Endothelial cell of umbilical vein (primary cell): ENCODE data around the gene XXYLT1. TPM values are rescaled to one million over a fixed set of nuclear protein-coding genes. Genes with fewer than 3 reads are reported as not detected.

ENCODE experiments used
- BruUV-seq: library from RNA; stranded (reverse); fragments of 400-500 nt; replicated peaks from 2 replicates; lab custom pipeline; 2021; lab: Mats Ljungman, UMichigan
- CTCF ChIA-PET: fragments of 300-600, 350-600 bp; sonication (Branson Sonifier 250); formaldehyde crosslinking; loops from one replicate; lab custom pipeline; 2021; ENCODE audit warnings: antibody characterized with exemption, inconsistent platforms; lab: Charles Lee
- POLR2A ChIA-PET: fragments of 300-600, 350-600 bp; sonication (Branson Sonifier 250); formaldehyde crosslinking; loops from one replicate; lab custom pipeline; 2021; ENCODE audit warnings: antibody characterized with exemption, inconsistent platforms; lab: Charles Lee
- DNase-seq: peaks from one replicate; pipeline ENCODE4 v3.0.0-alpha.2; 2011; ENCODE audit warnings: low read depth, low spot score
- FAIRE-seq: peaks from 2 replicates; lab custom pipeline; 2011; peaks lifted over from hg19 to GRCh38; lab: Jason Lieb, UNC
- H2AFZ ChIP-seq: 2 replicates; pipeline ENCODE4 v1.6.0; 2012; ENCODE audit warnings: low read depth, low read length, control low read depth, inconsistent platforms
- H3K27ac ChIP-seq: 2 replicates; pipeline ENCODE4 v1.5.1; 2011; ENCODE audit warnings: low read depth, mild to moderate bottlenecking, control low read depth, low read length, moderate library complexity; ENCODE audit not compliant: insufficient read depth
- H3K27me3 ChIP-seq, 2 experiments: 2 replicates each; pipeline versions ENCODE4 v1.6.0 to v1.6.1; 2011; ENCODE audit warnings: low read length in 2 of 2, mixed read lengths in 1 of 2; ENCODE audit not compliant: control insufficient read depth in 2 of 2, insufficient read depth in 2 of 2
- H3K36me3 ChIP-seq, 2 experiments: 2 replicates in 1 of 2; 3 replicates in 1 of 2; pipeline ENCODE4 v1.5.1; 2011; ENCODE audit warnings: low read length in 2 of 2, mild to moderate bottlenecking in 1 of 2, moderate library complexity in 1 of 2; ENCODE audit not compliant: control insufficient read depth in 2 of 2, insufficient read depth in 2 of 2; ENCODE audit errors: extremely low read depth in 1 of 2
- H3K4me1 ChIP-seq: 3 replicates; pipeline ENCODE4 v1.5.1; 2011; ENCODE audit warnings: mild to moderate bottlenecking, low read length; ENCODE audit not compliant: control insufficient read depth, insufficient read depth; ENCODE audit errors: extremely low read depth
- H3K4me2 ChIP-seq: 2 replicates; pipeline ENCODE4 v1.6.1; 2011; ENCODE audit warnings: low read length, control low read depth, mixed read lengths; ENCODE audit not compliant: insufficient read depth
- H3K4me3 ChIP-seq, 3 experiments: fragments of 200-600 bp in 1 of 3; sonication (generic), shearing (Covaris generic) in 1 of 3; replicated peaks in 1 of 3; 2 replicates each; pipeline ENCODE4 v1.5.1; 2011 to 2016; ENCODE audit warnings: control low read depth in 3 of 3, low read length in 3 of 3, mild to moderate bottlenecking in 2 of 3, inconsistent platforms in 1 of 3, low read depth in 1 of 3, moderate library complexity in 1 of 3; ENCODE audit not compliant: insufficient read depth in 1 of 3
- H3K79me2 ChIP-seq: 2 replicates; pipeline ENCODE4 v1.6.0; 2012; ENCODE audit warnings: low read length, inconsistent platforms; ENCODE audit not compliant: control insufficient read depth, insufficient read depth
- H3K9ac ChIP-seq: replicated peaks from 2 replicates; pipeline ENCODE3; 2011; ENCODE audit warnings: low read length, control low read depth; ENCODE audit not compliant: insufficient read depth; ENCODE audit errors: extremely low read depth
- H3K9me1 ChIP-seq: replicated peaks from 3 replicates; pipeline ENCODE4 v1.6.0; 2011; ENCODE audit warnings: mild to moderate bottlenecking, low read length; ENCODE audit not compliant: control insufficient read depth, insufficient read depth; ENCODE audit errors: extremely low read depth
- H3K9me3 ChIP-seq: replicated peaks from 2 replicates; pipeline ENCODE4 v1.5.1; 2012; ENCODE audit warnings: low read length, inconsistent platforms; ENCODE audit not compliant: control insufficient read depth, insufficient read depth
- H4K20me1 ChIP-seq: replicated peaks from 2 replicates; pipeline ENCODE3; 2011; ENCODE audit warnings: mild to moderate bottlenecking, low read length; ENCODE audit not compliant: control insufficient read depth, insufficient read depth; ENCODE audit errors: extremely low read depth
- EZH2 ChIP-seq: IDR thresholded peaks from 2 replicates; pipeline ENCODE4 v1.6.1; 2012; ENCODE audit warnings: borderline replicate concordance, low read depth, mild to moderate bottlenecking, moderate library complexity, low read length, inconsistent platforms; ENCODE audit not compliant: severe bottlenecking
- FOS ChIP-seq: IDR thresholded peaks from 2 replicates; pipeline ENCODE4 v1.6.1; 2011; ENCODE audit warnings: mild to moderate bottlenecking, low read length, moderate library complexity, borderline replicate concordance; ENCODE audit not compliant: insufficient read depth
- GATA2 ChIP-seq: IDR thresholded peaks from 2 replicates; pipeline ENCODE4 v1.7.0; 2011; ENCODE audit warnings: low read depth, mild to moderate bottlenecking, moderate library complexity, mixed read lengths, low read length; ENCODE audit not compliant: insufficient read length, insufficient read depth
- JUN ChIP-seq: IDR thresholded peaks from 2 replicates; pipeline ENCODE4 v1.6.1; 2011; ENCODE audit warnings: borderline replicate concordance, low read depth; ENCODE audit not compliant: insufficient read length, insufficient read depth
- MYC ChIP-seq: IDR thresholded peaks from one replicate; pipeline ENCODE4 v1.6.1; 2011; ENCODE audit warnings: mild to moderate bottlenecking, low read depth, low read length
- POLR2A ChIP-seq: IDR thresholded peaks from 2 replicates; pipeline ENCODE4 v1.6.1; 2012; ENCODE audit warnings: low read depth, mild to moderate bottlenecking, control low read depth, low read length
- POLR2AphosphoS5 ChIP-seq: IDR thresholded peaks from 2 replicates; pipeline ENCODE4 v1.6.1; 2012; ENCODE audit warnings: low read depth, mild to moderate bottlenecking, control low read depth, low read length, moderate library complexity; ENCODE audit not compliant: insufficient read depth
- dilution Hi-C: fragments of 300-500 bp; cut with MboI; formaldehyde crosslinking; loops from one replicate; pipeline ENCODE4 v1.15.0; 2019; ENCODE audit warnings: low sequenced_read_pairs; ENCODE audit not compliant: extremely low pct_ligation_motif_present
- intact Hi-C: fragments of 100-400 bp; cut with micrococcal nuclease; formaldehyde crosslinking; loops from one replicate; pipeline ENCODE4 v1.10.0; 2022
- polyA plus RNA-seq, 4 experiments: library from polyadenylated mRNA; depleted of rRNA in 3 of 4; stranded (reverse) in 3 of 4; unstranded in 1 of 4; fragments of >200 nt; gene quantifications; 2 replicates each; pipeline versions ENCODE4 v1.2.1 to v1.2.3, GENCODE V29; 2011 to 2012; ENCODE audit warnings: missing spikeins in 1 of 4
- total RNA-seq: library from RNA; stranded (reverse); gene quantifications from 2 replicates; pipeline ENCODE4 v1.2.3, GENCODE V29; 2021
- TF ChIP-seq, protein P1 (sequence below): IDR thresholded peaks from 2 replicates; pipeline ENCODE4 v1.6.1; 2011; ENCODE audit not compliant: insufficient read depth, insufficient read length
- TF ChIP-seq, protein P2 (sequence below), 2 donors: IDR thresholded peaks; 1 replicate in 1 of 2; 2 replicates in 1 of 2; pipeline ENCODE4 v1.5.1; 2011; ENCODE audit warnings: low read length in 2 of 2, mild to moderate bottlenecking in 2 of 2, moderate library complexity in 2 of 2, control low read depth in 1 of 2, inconsistent platforms in 1 of 2, low read depth in 1 of 2; ENCODE audit not compliant: insufficient read depth in 1 of 2; ENCODE audit errors: extremely low read depth in 1 of 2

The XXYLT1 gene
- total and polyA plus RNA-seq, 2 donors (not counting 3 experiments of a cell fraction or from before 2014, with no cell fraction given) = 54.4 to 78.1 TPM

DNA sequence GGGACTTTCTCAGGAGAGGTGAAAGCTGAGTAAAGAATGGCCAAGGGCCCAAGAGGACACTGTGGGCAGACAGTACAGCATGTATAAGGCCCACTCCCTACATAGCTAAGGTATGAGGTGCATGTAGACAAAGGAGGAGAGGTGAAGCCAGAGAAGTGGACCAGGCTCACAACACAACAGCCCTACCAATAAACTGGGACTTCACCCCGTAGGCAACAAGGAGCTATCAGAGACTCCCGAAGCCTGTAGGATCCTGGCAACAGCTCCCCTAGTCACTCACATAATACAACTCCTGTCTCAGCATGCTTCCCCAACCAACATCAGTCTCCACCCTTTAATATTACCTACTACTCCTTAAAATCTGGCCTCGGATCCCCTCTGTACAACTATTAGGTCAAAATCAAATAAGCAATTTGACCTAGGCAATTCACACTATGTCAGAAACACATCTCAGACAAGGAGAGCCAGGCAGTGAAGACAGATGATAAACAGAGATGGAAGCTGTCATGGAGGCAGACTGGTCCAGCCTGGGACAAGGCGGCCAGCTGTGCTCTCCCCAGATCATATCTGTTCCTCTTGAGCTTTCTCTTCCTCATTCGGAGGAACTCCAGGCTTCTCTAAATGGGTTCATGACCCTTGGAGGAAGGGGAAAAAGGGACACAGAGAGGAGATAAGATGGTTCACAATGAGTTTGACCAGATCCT is 1.4 kb downstream of the XXYLT1 start:
- BruUV-seq = TSS peak; percentile 11
- peak overlapping the region; percentile 60 to 79 (median 79) for H3K4me3 ChIP-seq
- TF ChIP-seq POLR2A (no peak), GATA2 (peak; percentile 22)
- TF ChIP-seq, protein P1, sequence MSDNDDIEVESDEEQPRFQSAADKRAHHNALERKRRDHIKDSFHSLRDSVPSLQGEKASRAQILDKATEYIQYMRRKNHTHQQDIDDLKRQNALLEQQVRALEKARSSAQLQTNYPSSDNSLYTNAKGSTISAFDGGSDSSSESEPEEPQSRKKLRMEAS = no peak
- peaks cover 26% of the 10 kb centered on the region for H3K4me1 ChIP-seq
- POLR2A ChIA-PET = interaction anchor here (1.0 to 3.0 kb wide), 4 partner anchors 9 to 587 kb away, joined by 3 to 18 read pairs (median 6); partner anchors contain the start of gene FAM43A
- DNase-seq (no peak), FAIRE-seq (peak; percentile 64)
- H4K20me1 ChIP-seq = no peaks in the 10 kb centered on the region
- peak overlapping the region; percentile 13 for H3K27ac ChIP-seq
- H3K9me3 ChIP-seq = no peaks in the 10 kb centered on the region
- CTCF ChIA-PET = interaction anchor here (1.1 to 4.0 kb wide), 12 partner anchors 8 to 631 kb away, joined by 3 to 195 read pairs (median 8); partner anchors contain the start of gene LSG1
- no peaks in the 10 kb centered on the region for H3K9me1 ChIP-seq
- H3K4me2 ChIP-seq = peak overlapping the region; percentile 79
- intact Hi-C loops = loop anchor here (1.0 kb wide), 1 partner anchor 587 kb away; no protein-coding TSS in a partner anchor
- peaks cover 42% of the 10 kb centered on the region for H3K79me2 ChIP-seq
- H3K27me3 ChIP-seq = no peaks in the 10 kb centered on the region
- H2AFZ ChIP-seq = no peak overlapping the region
- dilution Hi-C loops = no loop called here
- peaks cover 0 to 8% of the 10 kb centered on the region in 2 experiments for H3K36me3 ChIP-seq
- peak overlapping the region; percentile 74 for H3K9ac ChIP-seq

DNA sequence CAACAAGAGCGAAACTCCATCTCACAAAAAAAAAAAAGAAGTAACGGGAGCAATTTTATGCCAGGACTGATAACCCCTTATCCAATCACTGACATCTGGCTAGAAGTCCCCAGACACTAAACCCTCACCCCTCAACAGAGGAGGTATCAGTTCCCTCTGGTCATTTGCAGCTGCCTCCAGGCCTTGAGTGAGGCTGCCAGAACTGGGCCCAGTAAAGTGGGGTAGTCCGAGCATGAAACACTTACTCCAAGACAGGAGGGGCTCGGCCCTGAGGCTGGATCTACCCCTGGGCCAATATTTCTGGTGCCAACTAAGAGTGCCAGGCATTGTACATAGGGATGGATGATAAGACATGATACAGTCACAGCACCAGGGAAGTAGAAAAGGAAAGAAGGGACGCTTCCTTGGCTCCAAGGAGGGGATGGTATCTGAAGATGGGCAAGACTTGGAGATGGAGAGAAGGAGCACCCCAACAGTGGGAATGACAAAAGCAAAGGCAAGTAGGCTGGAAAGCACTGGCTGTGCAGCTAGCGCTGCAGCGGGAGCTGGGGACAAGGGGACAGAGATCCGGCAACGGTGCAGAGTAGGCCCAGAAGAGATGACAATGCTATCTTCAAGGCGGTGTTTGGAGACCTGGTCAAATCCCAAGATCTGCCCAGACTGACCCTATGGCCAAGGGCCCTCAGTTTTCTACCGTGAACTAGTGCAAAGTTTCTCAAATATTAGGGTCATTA is 2.2 kb downstream of the XXYLT1 start:
- no TSS peak for BruUV-seq
- DNase-seq (no peak), FAIRE-seq (peak; percentile 28)
- H2AFZ ChIP-seq = no peak overlapping the region
- H4K20me1 ChIP-seq = no peaks in the 10 kb centered on the region
- H3K4me1 ChIP-seq = peaks cover 33% of the 10 kb centered on the region
- H3K79me2 ChIP-seq = peaks cover 49% of the 10 kb centered on the region
- CTCF ChIA-PET = interaction anchor here (1.5 to 4.0 kb wide), 6 partner anchors 7 to 597 kb away, joined by 4 to 195 read pairs (median 37); partner anchors contain the start of gene LSG1
- dilution Hi-C loops (no loop called here), intact Hi-C loops (no loop called here)
- no peaks in the 10 kb centered on the region for H3K9me1 ChIP-seq
- peak overlapping the region; percentile 79 for H3K4me2 ChIP-seq
- H3K4me3 ChIP-seq = peak overlapping the region in 1 of 3 experiments; percentile 79
- H3K9ac ChIP-seq = no peak overlapping the region
- H3K9me3 ChIP-seq = no peaks in the 10 kb centered on the region
- TF ChIP-seq MYC (no peak), POLR2A (no peak), GATA2 (no peak), FOS (no peak), EZH2 (no peak), JUN (no peak), POLR2AphosphoS5 (no peak)
- TF ChIP-seq, protein P2, sequence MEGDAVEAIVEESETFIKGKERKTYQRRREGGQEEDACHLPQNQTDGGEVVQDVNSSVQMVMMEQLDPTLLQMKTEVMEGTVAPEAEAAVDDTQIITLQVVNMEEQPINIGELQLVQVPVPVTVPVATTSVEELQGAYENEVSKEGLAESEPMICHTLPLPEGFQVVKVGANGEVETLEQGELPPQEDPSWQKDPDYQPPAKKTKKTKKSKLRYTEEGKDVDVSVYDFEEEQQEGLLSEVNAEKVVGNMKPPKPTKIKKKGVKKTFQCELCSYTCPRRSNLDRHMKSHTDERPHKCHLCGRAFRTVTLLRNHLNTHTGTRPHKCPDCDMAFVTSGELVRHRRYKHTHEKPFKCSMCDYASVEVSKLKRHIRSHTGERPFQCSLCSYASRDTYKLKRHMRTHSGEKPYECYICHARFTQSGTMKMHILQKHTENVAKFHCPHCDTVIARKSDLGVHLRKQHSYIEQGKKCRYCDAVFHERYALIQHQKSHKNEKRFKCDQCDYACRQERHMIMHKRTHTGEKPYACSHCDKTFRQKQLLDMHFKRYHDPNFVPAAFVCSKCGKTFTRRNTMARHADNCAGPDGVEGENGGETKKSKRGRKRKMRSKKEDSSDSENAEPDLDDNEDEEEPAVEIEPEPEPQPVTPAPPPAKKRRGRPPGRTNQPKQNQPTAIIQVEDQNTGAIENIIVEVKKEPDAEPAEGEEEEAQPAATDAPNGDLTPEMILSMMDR (IDR thresholded peaks at IDR 0.05; ENCODE audit: extremely low read depth in 1 of 2, insufficient read depth in 1 of 2, low read depth in 1 of 2, low read length in 2 of 2) = no peak
- TF ChIP-seq, protein P1 = no peak
- H3K27ac ChIP-seq = no peak overlapping the region
- no peaks in the 10 kb centered on the region for H3K27me3 ChIP-seq
- H3K36me3 ChIP-seq = peaks cover 0 to 8% of the 10 kb centered on the region in 2 experiments
- POLR2A ChIA-PET = interaction anchor here (3.0 kb wide), 1 partner anchor 582 kb away, joined by 18 read pairs; the partner anchor contains the start of gene FAM43A
